DMS153 (cell line): ENCODE measurements around the gene POLQ.
"Not testable (repeated sequence)": the region's sequence is repeated elsewhere in the genome, so short reads cannot be mapped to it uniquely, and the experiment has no call there.

ENCODE experiments used
- DNase-seq: peaks from one replicate; lab custom pipeline; 2025; lab: John Stamatoyannopoulos, UW

The POLQ gene

DNA sequence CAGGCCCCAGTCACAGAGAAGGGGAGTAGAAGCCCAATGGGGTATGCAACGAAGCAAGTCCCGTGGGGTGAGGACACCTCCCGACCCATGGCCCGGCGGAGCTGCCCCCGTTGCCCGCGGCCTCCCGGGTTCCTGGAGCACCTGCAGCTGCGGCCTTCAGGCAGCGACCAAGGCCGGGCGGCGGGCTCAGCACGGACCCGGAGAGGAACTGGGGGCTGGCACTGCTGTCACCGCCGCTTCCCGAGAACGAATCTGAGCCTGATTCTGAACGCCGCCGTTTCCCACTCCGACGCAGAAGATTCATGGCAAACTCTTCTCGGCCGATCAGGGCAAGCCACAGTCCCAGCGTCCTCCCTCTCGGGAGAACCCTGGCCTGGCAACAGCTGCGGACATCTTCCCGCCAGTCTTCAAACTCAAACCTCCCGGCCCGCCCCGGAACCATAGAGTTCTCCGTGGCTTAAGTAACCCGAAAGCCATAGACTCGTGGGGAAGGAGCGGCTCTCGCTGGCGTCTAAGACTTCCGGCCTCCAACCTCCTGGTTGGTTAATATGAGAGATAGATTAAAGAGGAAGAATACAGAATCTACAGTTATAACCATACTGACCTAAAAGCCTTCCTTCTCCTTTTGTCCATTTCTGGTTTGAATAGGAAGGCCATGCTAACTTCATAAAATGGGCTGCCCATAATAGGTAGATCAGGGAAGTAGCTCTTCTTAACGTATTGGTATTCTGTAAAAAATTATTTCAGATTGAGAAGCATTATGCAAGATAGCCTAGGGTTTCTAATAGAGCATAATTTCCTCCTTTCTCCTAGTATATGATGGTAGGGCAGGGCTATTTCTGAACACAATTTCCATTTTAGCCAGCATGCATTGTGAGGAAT lies at the start of gene POLQ:
TSS of gene POLQ (minus strand) at position 415 of the 882 bp plus-strand sequence. CDS start at position 304, 111 bp downstream.
- peak; percentile 93 for DNase-seq

DNA sequence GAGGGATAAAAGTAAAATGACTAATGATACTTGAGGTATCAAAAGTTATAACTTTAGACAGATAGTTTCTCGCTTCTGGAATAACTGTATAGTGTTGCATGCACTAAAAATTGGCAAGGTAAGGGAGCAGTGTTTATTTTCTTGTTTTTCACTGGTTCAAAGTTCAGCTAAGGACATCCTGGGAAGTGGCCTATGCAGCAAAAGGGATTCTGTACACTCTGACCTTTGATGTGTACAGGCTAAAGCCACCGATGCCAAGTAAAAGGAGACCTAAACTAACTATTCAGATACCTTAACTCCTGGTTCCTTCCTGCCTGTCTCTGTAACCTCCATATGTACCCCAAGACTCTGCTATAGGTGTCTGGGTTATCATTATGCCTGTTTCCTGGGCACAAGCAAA lies 49.1 kb upstream of the POLQ start:
- no peak for DNase-seq

DNA sequence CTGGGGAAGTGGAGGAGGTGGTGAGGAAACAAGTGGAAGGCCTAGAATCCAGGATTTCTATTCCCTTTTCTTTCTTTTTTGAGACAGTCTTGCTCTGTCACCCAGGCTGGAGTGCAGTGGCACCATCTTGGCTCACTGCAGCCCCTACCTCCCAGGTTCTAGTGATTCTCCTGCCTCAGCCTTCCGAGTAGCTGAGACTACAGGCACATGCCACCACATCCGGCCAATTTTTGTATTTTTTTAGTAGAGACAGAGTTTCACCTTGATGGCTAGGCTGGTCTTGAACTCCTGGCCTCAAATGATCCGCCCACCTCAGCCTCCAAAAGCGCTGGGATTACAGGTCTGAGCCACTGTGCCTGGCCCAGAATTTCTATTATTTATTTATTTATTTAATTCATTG lies 48.0 kb upstream of the POLQ start:
- DNase-seq = not testable (repeated sequence)

DNA sequence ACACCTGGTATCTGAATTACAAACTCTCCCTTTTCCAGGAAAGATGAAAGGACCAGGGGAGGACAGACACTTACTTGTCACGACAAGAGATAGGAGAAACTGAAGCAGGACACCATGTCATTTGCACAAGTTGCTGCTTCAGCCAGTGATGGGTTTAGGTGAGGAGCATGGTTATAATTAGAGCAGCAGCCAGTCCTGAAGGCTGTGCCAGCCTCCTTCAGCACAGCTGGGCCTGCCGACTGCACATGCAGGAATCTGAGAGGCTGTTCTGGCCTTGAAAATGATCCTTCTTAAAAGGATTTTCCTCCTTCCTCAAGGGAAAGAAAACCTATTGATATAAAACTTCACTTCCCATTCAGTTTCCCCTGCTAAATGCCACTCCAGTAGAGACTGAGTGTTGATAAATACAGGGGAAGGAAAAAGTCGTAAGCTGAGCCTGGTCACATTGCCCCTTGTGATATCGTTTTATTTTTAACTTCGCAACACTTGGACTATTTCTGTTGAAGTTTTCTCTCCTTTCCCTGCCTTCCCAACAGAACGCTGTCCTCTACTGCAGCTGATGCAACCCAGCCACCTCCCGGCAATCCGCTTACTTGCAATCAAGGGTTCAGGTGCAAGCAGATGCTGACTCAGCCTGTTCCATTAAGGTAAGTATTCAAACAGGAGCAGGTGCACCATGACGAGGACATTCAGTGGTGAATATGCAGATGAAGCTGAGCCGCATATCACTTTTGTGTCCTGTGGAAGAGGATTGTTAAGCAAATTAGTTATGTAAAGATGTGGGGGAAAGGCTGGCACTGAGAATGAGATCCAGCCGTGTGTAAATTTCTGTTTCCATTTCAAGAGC lies 47.3 kb upstream of the POLQ start, which contains the start of gene FBXO40:
TSS of gene FBXO40 (plus strand) at position 524 of the 847 bp plus-strand sequence. CDS start 27,197 bp downstream, outside the sequence.
- peak; percentile 72 for DNase-seq

DNA sequence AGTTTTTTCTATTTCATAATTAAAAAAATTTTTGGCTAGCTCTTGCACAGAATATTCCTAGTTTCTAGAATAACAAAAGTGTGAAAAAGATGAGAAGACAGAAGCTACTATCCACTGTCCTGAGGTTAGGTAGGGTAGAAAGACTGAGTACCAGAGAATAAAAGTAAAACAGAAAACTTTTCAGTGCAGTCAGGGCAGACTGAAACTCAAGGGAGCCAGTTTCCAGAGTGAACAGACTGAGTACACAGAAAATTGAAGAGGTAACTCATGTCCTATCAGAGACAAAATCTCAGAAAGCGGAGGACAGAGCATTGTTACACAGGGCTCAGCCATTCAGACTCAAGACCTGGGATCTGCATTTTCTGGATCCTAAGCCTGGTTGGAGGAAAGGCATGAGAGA lies 38.6 kb upstream of the POLQ start:
- no peak for DNase-seq

DNA sequence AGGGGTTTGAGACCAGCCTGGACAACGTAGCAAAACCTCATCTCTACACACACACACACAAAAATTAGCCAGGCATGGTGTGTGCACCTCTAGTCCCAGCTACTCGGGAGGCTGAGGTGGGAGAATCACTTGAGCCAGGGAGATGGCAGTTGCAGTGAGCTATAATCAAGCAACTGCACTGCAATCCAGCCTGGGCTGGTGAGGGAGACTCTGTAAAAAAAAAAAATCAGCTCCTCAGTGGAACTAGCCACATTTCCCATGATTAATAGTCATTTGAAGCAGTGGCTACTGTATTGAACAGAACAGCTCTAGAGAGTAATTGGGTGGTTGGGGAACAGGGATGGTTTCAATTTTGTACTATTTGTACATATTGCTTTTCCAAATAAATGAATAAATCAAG lies 35.9 kb upstream of the POLQ start:
- DNase-seq = no peak

DNA sequence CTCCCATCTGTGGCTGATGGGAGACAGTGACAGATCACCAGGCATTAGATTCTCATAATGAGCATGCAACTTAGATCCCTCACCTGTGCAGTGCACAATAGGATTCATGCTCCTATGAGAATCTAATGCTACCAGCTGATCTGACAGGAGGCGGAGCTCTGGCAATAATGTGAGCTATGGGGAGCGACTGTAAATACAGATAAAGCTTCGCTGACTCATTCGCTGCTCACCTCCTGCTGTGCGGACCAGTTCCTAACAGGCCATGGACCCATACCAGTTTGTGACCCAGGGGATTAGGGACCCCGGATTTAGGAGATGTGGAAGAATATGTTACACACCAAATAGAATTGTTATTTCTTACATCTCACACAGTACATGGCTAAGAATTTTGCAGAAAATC lies 28.7 kb upstream of the POLQ start:
- no peak for DNase-seq

DNA sequence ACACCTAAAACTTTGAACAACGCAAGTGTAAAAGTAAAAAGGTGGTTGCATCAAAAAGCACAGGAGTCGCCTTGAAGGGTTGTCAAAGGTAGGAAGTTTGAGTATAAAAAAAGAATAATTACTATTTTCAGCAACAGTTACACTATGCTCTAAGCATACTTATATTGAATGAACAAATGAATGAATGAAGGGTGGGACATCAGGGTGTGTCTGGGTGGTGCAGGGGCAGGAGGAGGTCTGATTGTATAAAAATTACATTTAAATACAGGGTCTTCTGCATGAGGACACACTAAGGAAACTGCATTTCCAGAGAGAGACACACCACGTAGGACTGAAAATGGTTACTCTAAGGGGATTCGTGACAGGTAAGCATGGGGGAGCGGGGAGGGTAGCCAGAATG lies 21.9 kb upstream of the POLQ start, which contains the start of gene ARGFX:
TSS of gene ARGFX (plus strand) at position 301 of the 400 bp plus-strand sequence. CDS start 2,765 bp downstream, outside the sequence.
- DNase-seq = no peak

DNA sequence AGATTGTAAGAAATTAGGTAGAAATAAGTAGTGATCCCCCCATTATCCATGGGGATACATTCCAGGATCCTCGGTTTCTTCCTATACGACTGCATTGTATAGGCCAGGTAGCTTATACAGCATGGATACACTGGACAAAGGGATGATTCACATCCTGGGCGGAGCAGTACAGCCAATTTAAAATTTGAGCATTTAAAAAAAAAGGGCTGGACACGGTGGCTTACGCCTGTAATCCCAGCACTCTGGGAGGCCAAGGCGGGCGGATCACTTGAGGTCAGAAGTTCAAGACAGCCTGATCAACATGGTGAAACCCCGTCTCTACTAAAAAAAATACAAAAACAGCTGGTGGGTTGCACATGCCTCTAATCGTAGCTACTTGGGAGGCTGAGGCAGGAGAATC lies 21.0 kb upstream of the POLQ start:
- no peak for DNase-seq

DNA sequence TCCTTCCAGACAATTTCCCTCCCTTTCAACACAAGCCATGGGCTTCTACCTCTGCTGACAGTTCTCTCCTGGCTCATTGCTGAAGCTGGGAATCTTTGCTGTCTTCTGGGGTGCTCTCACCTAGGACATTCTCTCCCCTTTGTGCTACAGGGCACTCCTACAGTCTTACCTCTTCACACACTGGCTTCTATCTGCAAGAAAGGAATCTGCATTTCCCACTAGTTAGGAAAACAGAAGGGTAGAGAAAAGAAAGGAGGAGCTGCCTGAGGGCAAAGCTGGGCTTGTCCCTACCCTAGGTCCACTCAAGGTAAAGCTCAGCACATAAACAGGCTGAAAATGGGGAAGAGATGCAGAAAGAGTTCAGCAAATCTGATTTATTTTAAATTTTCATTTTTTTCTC lies 16.4 kb upstream of the POLQ start:
- DNase-seq = no peak

DNA sequence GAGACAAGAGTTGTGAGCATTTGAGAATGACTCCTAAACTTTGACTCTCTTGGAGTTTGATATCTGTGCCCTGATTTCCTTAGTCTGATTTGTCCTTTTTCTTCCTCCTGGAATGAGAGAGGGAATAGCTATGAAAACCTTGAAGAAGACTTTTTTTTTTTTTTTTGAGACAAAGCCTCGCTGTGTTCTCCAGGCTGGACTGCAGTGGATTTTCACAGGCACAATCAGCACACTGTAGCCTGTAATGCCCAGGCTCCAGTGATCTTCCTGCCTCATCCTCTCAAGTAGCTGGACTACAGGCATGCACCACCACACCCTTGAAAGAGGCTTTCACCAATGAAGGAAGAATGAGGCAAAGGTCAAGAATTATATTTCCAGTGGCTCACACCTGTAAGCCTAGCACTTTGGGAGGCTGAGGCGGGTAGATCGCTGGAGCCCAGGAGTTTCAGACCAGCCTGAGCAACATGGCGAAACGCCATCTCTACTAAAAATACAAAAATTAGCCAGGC lies 11.7 kb upstream of the POLQ start:
- no peak for DNase-seq

DNA sequence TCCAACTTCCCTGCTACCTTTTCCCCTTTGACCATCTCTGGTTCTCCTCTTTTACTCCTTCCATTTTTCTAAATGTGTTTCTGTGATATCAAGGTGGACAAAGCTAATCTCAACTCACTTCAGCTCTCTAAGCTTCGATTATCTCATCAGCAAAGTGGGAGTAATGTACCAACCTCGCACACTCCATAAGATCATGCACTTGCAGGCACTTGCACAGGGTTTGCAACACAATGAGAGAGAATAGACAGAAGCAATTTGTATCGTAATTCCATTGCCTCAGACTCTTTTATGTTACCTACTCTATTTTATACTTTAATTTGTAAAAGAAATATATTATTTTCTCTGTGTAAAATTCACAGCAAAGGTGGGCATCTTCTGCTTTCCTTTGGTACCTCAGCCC lies 7.0 kb upstream of the POLQ start:
- no peak for DNase-seq

DNA sequence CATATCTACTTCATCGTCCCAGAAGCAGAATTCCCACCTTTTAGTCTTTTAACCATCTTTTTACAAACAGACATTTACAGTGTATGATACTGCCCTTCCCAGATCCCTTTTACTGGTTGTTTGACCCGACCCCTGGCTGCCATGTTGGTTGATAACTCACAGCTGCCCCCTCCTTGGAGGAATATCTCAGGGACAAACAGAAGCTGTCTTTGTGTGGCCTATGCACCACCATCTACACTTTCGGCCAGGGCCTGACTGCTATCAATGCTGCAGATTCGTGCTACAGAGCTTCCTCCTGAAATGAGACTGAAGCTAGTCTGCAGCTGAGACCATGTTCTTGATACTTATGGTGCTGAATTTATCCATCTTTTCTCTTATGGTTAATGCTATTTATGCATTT lies 6.6 kb upstream of the POLQ start:
- no peak for DNase-seq

DNA sequence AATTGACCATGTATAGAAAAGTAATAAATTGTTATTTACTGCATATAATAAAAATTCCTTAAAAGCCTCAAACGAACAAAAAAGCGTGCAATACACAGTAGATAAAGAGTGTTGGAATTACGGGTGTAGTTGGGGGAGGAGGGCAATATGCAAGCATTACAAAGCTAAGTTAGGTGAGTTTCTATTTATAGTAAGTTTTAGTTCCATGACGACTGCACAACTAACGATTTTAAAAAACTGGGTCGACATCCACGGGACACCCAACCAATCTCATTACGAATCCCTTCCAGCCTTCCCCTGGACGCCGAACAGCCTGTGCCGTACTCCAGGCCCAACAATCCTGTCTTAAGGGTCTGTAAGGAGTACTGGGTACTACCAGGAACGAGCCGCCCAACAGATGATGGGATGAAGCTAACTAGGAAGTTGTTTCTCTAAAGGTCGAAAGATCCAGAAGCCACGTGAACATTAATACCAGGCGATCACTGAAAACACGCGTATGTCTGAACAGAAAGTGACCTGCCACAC lies 677 bp downstream of the POLQ start:
- no peak for DNase-seq

DNA sequence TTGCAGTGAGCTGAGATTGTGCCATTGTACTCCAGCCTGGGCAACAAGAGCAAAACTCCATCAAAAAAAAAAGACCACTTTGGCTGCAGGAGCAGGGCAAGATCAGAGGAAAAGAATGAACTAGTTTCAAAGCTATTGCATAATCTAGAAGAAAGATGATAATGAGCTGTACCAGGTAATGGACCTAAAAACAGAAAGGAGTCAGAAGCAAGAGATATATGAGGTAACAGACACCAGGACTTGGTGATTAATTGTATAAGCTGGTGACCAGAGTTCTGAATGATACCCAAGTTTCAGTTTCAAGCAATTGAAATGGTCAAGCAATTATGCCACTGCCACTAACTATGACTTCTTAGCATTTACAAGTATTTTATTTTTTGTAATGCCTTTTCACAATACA lies 2.9 kb downstream of the POLQ start:
- DNase-seq = no peak

DNA sequence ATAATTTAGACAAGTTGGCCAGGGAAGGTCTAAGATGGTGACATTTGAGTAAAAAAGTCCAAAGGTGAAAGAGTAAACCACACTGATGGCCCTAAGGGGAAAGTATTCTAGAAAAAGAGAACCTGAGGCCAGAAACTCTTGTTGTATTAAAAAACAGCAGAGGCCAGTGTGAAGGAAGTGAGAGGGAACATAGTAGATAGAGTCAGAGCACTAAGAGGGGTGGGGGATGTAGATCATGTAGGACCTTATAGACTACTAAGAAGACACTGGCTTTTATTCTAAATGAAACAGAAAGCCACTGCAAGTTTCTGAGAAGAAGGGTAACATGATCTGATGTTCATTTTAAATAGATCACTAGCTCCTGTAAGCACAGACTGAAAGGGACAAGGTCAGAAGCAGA lies 14.5 kb downstream of the POLQ start:
- DNase-seq = no peak

DNA sequence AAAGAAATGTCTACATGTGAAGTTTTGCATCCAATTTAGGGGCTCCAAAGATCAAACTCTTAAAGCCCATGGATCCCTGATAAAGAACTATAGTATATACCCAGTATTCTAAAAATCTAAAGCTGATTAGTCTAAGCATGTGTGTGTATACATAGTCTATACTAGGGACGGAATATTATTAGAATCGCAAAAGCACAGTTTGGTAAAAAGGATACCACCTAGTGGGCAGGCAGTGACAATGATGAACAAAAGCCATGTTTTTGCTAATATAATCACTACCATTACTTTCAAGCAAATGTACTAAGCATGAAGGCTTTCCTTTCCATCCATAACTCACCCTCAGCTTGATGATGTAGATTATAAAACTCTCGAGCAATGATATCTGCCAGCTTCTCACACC lies 16.5 kb downstream of the POLQ start:
- DNase-seq = no peak

DNA sequence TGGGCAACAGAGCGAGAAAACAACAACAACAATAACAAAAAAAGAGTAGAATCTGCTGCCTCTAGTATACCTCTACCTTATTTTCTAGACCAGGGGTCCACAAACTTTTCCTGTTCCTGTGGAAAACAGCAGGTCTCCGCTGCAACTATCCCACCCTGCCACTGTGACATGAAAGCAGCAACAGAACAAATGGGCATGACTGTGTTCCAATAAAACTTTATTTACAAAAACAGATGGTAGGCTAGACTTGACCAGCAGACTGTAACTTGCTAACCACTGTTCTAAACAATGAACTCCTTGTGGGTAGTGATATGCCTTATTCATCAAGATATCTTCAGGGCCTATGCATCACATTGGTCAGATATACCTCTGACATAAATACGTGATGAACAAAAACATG lies 25.3 kb downstream of the POLQ start:
- no peak for DNase-seq

DNA sequence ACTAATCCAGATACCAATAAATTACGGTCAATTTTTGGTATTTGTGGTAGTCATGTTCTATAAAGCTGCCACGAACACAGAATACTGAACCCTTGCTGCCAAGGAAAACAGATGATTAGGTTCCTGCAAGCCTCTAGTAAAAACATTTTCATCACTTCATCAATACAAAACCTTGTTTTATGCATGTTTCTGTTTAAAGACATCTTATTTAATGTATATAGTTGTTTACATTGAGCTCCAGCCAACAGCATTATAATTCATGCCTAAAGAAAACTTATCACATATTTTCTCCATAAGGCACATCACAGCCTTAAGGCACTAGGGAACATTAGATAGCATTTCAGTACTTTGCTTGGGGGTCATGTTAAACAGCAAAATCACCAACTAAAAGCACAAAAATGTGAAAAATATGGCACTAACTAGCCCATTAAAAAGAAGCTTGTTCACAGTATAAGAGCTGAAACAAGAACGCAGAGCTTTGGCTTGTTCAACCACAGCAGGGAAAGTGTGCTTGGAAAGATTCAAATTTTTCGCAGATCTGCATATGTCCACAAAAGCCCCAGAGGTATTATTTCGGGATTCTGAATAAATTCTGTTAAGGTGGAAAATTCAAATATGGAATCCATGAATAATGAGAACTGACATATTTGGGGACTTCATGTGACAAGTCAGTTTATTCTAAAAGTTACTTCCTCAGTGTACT lies 27.7 kb downstream of the POLQ start:
- DNase-seq = no peak

DNA sequence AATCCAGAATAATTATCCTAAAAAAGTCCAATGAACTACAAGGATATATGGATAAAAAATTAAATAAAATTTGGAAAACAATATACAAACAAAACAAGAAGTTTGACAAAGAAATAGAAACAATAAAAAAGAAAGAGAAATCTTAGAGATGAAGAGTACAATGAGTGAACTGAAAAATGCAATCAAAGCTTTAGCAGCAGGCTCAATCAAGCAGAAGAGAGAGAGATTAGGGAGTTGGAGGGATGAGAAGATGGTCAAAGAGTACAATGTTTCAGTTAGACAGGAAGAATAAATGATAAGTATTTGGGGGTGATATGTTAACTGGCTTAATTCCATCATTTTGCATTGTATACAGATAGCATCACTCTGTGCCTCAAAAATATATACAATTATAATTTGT lies 29.9 kb downstream of the POLQ start:
- no peak for DNase-seq

DNA sequence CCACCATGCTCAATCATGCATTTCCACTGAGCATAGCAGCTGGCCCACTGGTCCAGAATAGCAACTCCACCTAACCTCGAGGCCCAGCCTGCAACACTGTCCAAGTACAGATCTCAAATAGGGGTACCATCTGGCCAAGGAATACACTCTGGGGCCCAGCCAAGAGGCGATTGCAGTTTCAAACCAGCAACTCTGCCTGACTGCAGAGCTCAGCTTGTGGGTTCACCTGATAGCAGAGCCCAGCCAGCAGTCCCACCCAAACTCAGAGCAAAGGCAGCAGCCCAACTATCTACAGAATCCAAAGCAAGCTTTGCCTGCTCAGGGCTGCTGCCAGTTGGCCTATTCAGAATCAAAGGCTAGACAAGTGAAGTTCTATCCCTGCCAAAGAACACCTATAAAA lies 30.5 kb downstream of the POLQ start:
- DNase-seq = no peak

DNA sequence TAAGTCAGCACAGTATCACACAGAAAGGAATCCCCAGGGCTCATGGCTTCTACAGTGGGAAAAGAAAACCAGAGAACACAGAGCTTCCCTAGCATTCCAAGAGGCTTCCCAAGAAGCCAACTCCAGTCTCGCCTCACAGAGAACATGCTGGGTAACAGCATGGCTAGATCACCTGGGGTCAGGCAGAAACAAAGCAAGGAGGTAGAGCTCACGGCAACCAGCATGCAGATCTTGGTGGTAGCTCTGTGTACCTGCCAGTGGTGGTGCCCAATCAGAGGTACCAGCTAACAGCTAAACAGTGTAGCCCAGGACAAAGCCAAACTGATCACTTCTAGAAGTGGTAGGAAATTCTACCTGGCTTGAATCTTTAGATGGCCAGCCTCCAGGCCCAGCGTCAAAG lies 31.3 kb downstream of the POLQ start:
- no peak for DNase-seq
